ENCODE measurements around the gene GALM.

GRCh38 chr2:38744399-38744780 lies 78.5 kb downstream of the GALM start:
- TF ChIP-seq, protein P1, sequence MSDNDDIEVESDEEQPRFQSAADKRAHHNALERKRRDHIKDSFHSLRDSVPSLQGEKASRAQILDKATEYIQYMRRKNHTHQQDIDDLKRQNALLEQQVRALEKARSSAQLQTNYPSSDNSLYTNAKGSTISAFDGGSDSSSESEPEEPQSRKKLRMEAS (IDR thresholded peaks at IDR 0.05), result no peak
- TF ChIP-seq SAP30 (IDR thresholded peaks at IDR 0.05; ENCODE audit: insufficient read depth, insufficient replicate concordance, low read length) (no peak), CTCF (IDR thresholded peaks at IDR 0.05; ENCODE audit: control extremely low read depth in 1 of 3, insufficient read depth in 1 of 3, low read depth in 1 of 3, low read length in 3 of 3) (no peak), TEAD4 (IDR thresholded peaks at IDR 0.05; ENCODE audit: low read depth, low read length) (no peak), ATF2 (IDR thresholded peaks at IDR 0.05; ENCODE audit: low read length) (no peak), E2F6 (IDR thresholded peaks at IDR 0.05) (no peak), EP300 (IDR thresholded peaks at IDR 0.05; ENCODE audit: borderline replicate concordance in 1 of 2, low read depth in 2 of 2, low read length in 2 of 2) (no peak), POLR2A (IDR thresholded peaks at IDR 0.05; ENCODE audit: control extremely low read depth in 1 of 2, low read depth in 2 of 2, low read length in 2 of 2) (peak in 1 of 2 experiments; percentile 14; a peak in 1 of 3 replicates), SUZ12 (IDR thresholded peaks at IDR 0.05; ENCODE audit: low read length) (no peak), NANOG (IDR thresholded peaks at IDR 0.05; ENCODE audit: insufficient read depth, low read depth, low read length, poor library complexity, severe bottlenecking) (no peak), NRF1 (IDR thresholded peaks at IDR 0.05; ENCODE audit: low read depth, low read length) (no peak), CEBPB (IDR thresholded peaks at IDR 0.05; ENCODE audit: low read depth, low read length) (no peak)
- TF ChIP-seq, protein P2, sequence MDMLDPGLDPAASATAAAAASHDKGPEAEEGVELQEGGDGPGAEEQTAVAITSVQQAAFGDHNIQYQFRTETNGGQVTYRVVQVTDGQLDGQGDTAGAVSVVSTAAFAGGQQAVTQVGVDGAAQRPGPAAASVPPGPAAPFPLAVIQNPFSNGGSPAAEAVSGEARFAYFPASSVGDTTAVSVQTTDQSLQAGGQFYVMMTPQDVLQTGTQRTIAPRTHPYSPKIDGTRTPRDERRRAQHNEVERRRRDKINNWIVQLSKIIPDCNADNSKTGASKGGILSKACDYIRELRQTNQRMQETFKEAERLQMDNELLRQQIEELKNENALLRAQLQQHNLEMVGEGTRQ (IDR thresholded peaks at IDR 0.05; ENCODE audit: low read length), result no peak
- TF ChIP-seq, protein P3, sequence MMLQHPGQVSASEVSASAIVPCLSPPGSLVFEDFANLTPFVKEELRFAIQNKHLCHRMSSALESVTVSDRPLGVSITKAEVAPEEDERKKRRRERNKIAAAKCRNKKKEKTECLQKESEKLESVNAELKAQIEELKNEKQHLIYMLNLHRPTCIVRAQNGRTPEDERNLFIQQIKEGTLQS (IDR thresholded peaks at IDR 0.05; ENCODE audit: insufficient read depth, low read depth, low read length), result no peak
